HepG2 (cell line): ENCODE measurements around the gene RBBP8NL. TPM values are rescaled to one million over a fixed set of nuclear protein-coding genes. Genes with fewer than 3 reads are reported as not detected.

Experiments
- ATAC-seq: fragments of 200-7000 bp; cut with Tn5 transposase; 3 replicates; pipeline ENCODE4 v1.9.1; 2020; ENCODE audit warnings: mild to moderate bottlenecking, moderate library complexity
- BruUV-seq: library from RNA; stranded (reverse); fragments of 400-500 nt; replicated peaks from 2 replicates; lab custom pipeline; 2021; lab: Mats Ljungman, UMichigan
- CTCF ChIA-PET: fragments of 300-600 bp; formaldehyde crosslinking; extraction: SDS; loops from one replicate; lab custom pipeline; 2021; ENCODE audit warnings: low total read pairs, inconsistent platforms, low intra/inter-chr PET ratio; lab: Yijun Ruan, JAX
- POLR2A ChIA-PET: fragments of 350-600 bp; sonication (Branson Sonifier 250); formaldehyde crosslinking; loops from one replicate; lab custom pipeline; 2020; ENCODE audit warnings: antibody characterized with exemption, inconsistent platforms; lab: Yijun Ruan, JAX
- DNase-seq: peaks from one replicate; pipeline ENCODE4 v3.0.0-alpha.2; 2015; ENCODE audit warnings: low spot score
- FAIRE-seq: peaks from 3 replicates; lab custom pipeline; 2011; peaks lifted over from hg19 to GRCh38; lab: Jason Lieb, UNC
- H2AFZ ChIP-seq: one replicate; pipeline ENCODE4 v1.6.1; 2011; ENCODE audit warnings: low read length, inconsistent platforms
- H3K27ac ChIP-seq: fragments of 300-600 bp; 3 replicates; pipeline ENCODE4 v1.8.0; 2011; ENCODE audit warnings: mixed run types, mild to moderate bottlenecking, mixed read lengths, low read length, inconsistent platforms; ENCODE audit not compliant: insufficient read depth; ENCODE audit errors: extremely low read length
- H3K27me3 ChIP-seq, 2 experiments: fragments of 200-600 bp in 1 of 2; 2 replicates in 1 of 2; 3 replicates in 1 of 2; pipeline versions ENCODE4 v1.6.0 to v1.8.0; 2011; ENCODE audit warnings: low read length in 2 of 2, mild to moderate bottlenecking in 2 of 2, moderate library complexity in 2 of 2, inconsistent platforms in 1 of 2; ENCODE audit not compliant: insufficient read depth in 2 of 2, control insufficient read depth in 1 of 2
- H3K36me3 ChIP-seq, 2 experiments: fragments of 200-600 bp in 1 of 2; replicated peaks in 1 of 2; 2 replicates in 1 of 2; 3 replicates in 1 of 2; pipeline versions ENCODE4 v1.5.1 to v1.8.0; 2011; ENCODE audit warnings: low read length in 2 of 2, inconsistent platforms in 1 of 2; ENCODE audit not compliant: insufficient read depth in 2 of 2, control insufficient read depth in 1 of 2
- H3K4me1 ChIP-seq: 2 replicates; pipeline ENCODE4 v1.5.1; 2012; ENCODE audit warnings: low read length, inconsistent platforms; ENCODE audit not compliant: insufficient read depth
- H3K4me2 ChIP-seq: 2 replicates; pipeline ENCODE4 v1.6.0; 2011; ENCODE audit warnings: low read depth, low read length, inconsistent platforms
- H3K4me3 ChIP-seq, 3 experiments: fragments of 200-600 bp in 1 of 3; sonication (generic), shearing (Covaris generic) in 1 of 3; replicated peaks in 1 of 3; 2 replicates each; pipeline ENCODE4 v1.5.1; 2011 to 2016; ENCODE audit warnings: low read length in 3 of 3, inconsistent platforms in 2 of 3, low read depth in 2 of 3, mild to moderate bottlenecking in 2 of 3, control low read depth in 1 of 3, mixed read lengths in 1 of 3; ENCODE audit not compliant: insufficient read depth in 1 of 3
- H3K79me2 ChIP-seq: one replicate; pipeline ENCODE4 v1.6.1; 2011; ENCODE audit warnings: low read length, inconsistent platforms; ENCODE audit not compliant: insufficient read depth
- H3K9ac ChIP-seq: 2 replicates; pipeline ENCODE4 v1.6.0; 2011; ENCODE audit warnings: mild to moderate bottlenecking, low read depth, low read length, inconsistent platforms; ENCODE audit not compliant: insufficient read depth
- H3K9me3 ChIP-seq: 2 replicates; pipeline ENCODE4 v1.5.1; 2012; ENCODE audit warnings: mild to moderate bottlenecking, low read length
- H4K20me1 ChIP-seq: 2 replicates; pipeline ENCODE4 v1.6.0; 2011; ENCODE audit warnings: inconsistent platforms, mild to moderate bottlenecking, low read length, moderate library complexity; ENCODE audit not compliant: insufficient read depth
- BCL3 ChIP-seq: sonication (generic); formaldehyde crosslinking; IDR thresholded peaks from 2 replicates; pipeline ENCODE4 v1.5.1; 2020; ENCODE audit warnings: mild to moderate bottlenecking, missing genetic modification reagents, moderate library complexity
- DNMT1 ChIP-seq: sonication (generic); formaldehyde crosslinking; IDR thresholded peaks from 2 replicates; pipeline ENCODE4 v1.5.1; 2020; ENCODE audit warnings: mild to moderate bottlenecking, missing genetic modification reagents
- GABPA ChIP-seq, 2 experiments: IDR thresholded peaks; 2 replicates each; pipeline ENCODE4 v1.6.1; 2011 to 2016; ENCODE audit warnings: low read depth in 2 of 2, low read length in 1 of 2, missing biosample characterization in 1 of 2, missing genetic modification characterization in 1 of 2
- HNRNPK ChIP-seq: fragments of 200-400 bp; formaldehyde crosslinking; IDR thresholded peaks from 2 replicates; pipeline ENCODE4 v1.6.1; 2018; ENCODE audit warnings: low read length, low read depth, moderate library complexity, mild to moderate bottlenecking; ENCODE audit not compliant: poor library complexity, severe bottlenecking
- HOMEZ ChIP-seq: IDR thresholded peaks from 2 replicates; pipeline ENCODE4 v1.6.1; 2016; ENCODE audit warnings: low read depth
- JARID2 ChIP-seq: sonication (generic); formaldehyde crosslinking; IDR thresholded peaks from 2 replicates; pipeline ENCODE4 v1.8.1; 2023; ENCODE audit warnings: missing genetic modification reagents, inconsistent platforms; ENCODE audit not compliant: insufficient replicate concordance
- LRRFIP1 ChIP-seq: sonication (generic); formaldehyde crosslinking; conservative IDR thresholded peaks from 2 replicates; pipeline ENCODE4 v1.4.0; 2020; ENCODE audit warnings: missing genetic modification reagents
- SRSF1 ChIP-seq: fragments of 200-400 bp; formaldehyde crosslinking; optimal IDR thresholded peaks from 2 replicates; pipeline ENCODE3; 2017; ENCODE audit warnings: mild to moderate bottlenecking, low read depth, low read length, moderate library complexity
- XBP1 ChIP-seq: sonication (generic); formaldehyde crosslinking; IDR thresholded peaks from 2 replicates; pipeline ENCODE4 v1.5.0; 2020; ENCODE audit warnings: missing genetic modification reagents
- ZNF264 ChIP-seq: sonication (generic); formaldehyde crosslinking; IDR thresholded peaks from 2 replicates; pipeline ENCODE4 v1.4.0; 2020; ENCODE audit warnings: missing genetic modification reagents
- ZNF510 ChIP-seq: sonication (generic); formaldehyde crosslinking; IDR thresholded peaks from 2 replicates; pipeline ENCODE4 v1.4.0; 2020; ENCODE audit warnings: low read depth, mild to moderate bottlenecking, missing genetic modification reagents
- ZNF652 ChIP-seq: IDR thresholded peaks from 2 replicates; pipeline ENCODE4 v1.6.1; 2016; ENCODE audit warnings: low read depth, borderline replicate concordance
- ZNF775 ChIP-seq: sonication (generic); formaldehyde crosslinking; IDR thresholded peaks from 2 replicates; pipeline ENCODE4 v1.4.0; 2020; ENCODE audit warnings: missing genetic modification reagents, mild to moderate bottlenecking, moderate library complexity, borderline replicate concordance
- WGBS: methylation state at CpG from one replicate; pipeline ENCODE4 v1.1.6; 2017; ENCODE audit warnings: low lambda C conversion rate; 5-methylcytosine and 5-hydroxymethylcytosine counted together
- in situ Hi-C: cut with HindIII; loops from 2 replicates; pipeline ENCODE4 v1.10.0; 2017; ENCODE audit warnings: low pct_unique_long_range_greater_than_20kb; ENCODE audit not compliant: extremely low pct_ligation_motif_present
- intact Hi-C: fragments of 100-400 bp; cut with micrococcal nuclease; formaldehyde crosslinking; loops from one replicate; pipeline ENCODE4 v1.10.0; 2022; ENCODE audit not compliant: unreplicated experiment
- polyA plus RNA-seq, 8 experiments: library from polyadenylated mRNA; depleted of rRNA in 3 of 8; stranded (reverse) in 7 of 8; unstranded in 1 of 8; fragments of >200 nt; fragmentation: Illumina TruSeq in 4 of 8; extraction: Trizol in 4 of 8; gene quantifications; 2 replicates each; pipeline versions ENCODE4 v1.2.1 to v1.2.3, GENCODE V29; 2011 to 2016; ENCODE audit warnings: low read depth in 4 of 8, missing spikeins in 1 of 8, mixed read lengths in 1 of 8; ENCODE audit not compliant: insufficient read depth in 1 of 8
- total RNA-seq, 5 experiments: library from RNA; depleted of rRNA; stranded (reverse); fragments of >200 nt; fragmentation: Illumina TruSeq; extraction: Trizol; gene quantifications; 2 replicates each; pipeline ENCODE4 v1.2.3, GENCODE V29; 2016; ENCODE audit warnings: low read depth in 1 of 5
- TF ChIP-seq, protein P1 (sequence below): sonication (generic); formaldehyde crosslinking; IDR thresholded peaks from 2 replicates; pipeline ENCODE4 v1.9.0; 2021; ENCODE audit warnings: missing genetic modification reagents, borderline replicate concordance

RBBP8NL gene
- total and polyA plus RNA-seq, 2 of the 13 experiments (the other 11 are each of a cell fraction or from before 2014, with no cell fraction given), result 0.69 to 0.86 TPM

DNA sequence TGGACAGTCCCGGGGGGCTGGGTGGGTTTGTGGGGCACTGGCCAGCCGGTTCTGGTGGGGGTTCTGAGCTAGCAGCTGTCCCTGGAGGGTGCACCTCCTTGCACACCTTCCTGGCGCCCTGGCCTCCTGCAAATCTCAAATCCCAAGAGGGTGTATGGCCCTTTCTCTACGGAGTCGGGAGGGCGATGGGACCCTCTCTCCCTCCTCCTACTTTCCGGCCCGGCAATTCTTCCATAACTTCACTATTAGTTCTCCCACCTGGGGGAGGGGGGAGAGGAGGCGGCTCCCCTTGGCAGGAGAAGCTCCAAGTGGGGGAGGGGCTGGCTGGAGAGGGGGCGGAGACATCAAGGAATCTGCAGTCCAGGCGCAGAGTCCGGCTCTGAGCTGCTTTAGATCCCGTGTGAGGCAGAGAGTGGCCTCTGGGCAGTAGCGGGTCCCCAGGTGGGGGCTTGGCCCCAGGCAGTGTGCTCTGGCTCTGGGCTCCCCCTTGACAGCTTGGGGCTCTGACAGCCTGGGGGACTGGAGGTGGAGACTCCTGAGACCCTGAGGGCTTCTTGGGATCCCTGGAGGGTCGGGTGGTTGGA is 58.9 kb downstream of the RBBP8NL start:
- H2AFZ ChIP-seq, result no peak overlapping the region
- H4K20me1 ChIP-seq, result peaks cover 20% of the 10 kb centered on the region
- no peaks in the 10 kb centered on the region for H3K36me3 ChIP-seq
- H3K27ac ChIP-seq, result peak overlapping the region; percentile 95
- H3K4me3 ChIP-seq, result peak overlapping the region; percentile 65 to 95 (median 91)
- POLR2A ChIA-PET, result interaction anchor here (0.8 to 10.1 kb wide), 32 partner anchors 8 to 1259 kb away, joined by 3 to 187 read pairs (median 5); partner anchors contain the start of genes ADRM1 and RPS21
- H3K9ac ChIP-seq, result peak overlapping the region; percentile 90
- DNase-seq (peak; percentile 94), ATAC-seq (peak; percentile 63), FAIRE-seq (peak; percentile 96)
- H3K4me1 ChIP-seq, result peaks cover 78% of the 10 kb centered on the region
- in situ Hi-C loops, result loop anchor here (5.0 kb wide), 1 partner anchor 66 kb away; the partner anchor contains the start of gene ADRM1
- H3K79me2 ChIP-seq, result peaks cover 32% of the 10 kb centered on the region
- CTCF ChIA-PET, result interaction anchor here (2.5 kb wide), 1 partner anchor 66 kb away, joined by 10 read pairs; the partner anchor contains the start of gene ADRM1
- H3K4me2 ChIP-seq, result peak overlapping the region; percentile 97
- no peaks in the 10 kb centered on the region for H3K27me3 ChIP-seq
- WGBS, result 0% methylated on average over 14 of the region's 15 CpGs
- intact Hi-C loops, result loop anchor here (1.0 to 10.0 kb wide), 2 partner anchors 8 to 1596 kb away; partner anchors contain the start of gene ZNF512B
- BruUV-seq, result no TSS peak
- H3K9me3 ChIP-seq, result no peaks in the 10 kb centered on the region
- TF ChIP-seq LRRFIP1 (CRISPR knock-in tag) (no peak), ZNF510 (0 out of 2 replicates have a peak, but pooled peaks have one; percentile 31), BCL3 (CRISPR knock-in tag) (no peak), ZNF775 (CRISPR knock-in tag) (0 out of 2 replicates have a peak, but pooled peaks have one; percentile 6), JARID2 (CRISPR knock-in tag) (no peak), HOMEZ (CRISPR knock-in tag) (0 out of 2 replicates have a peak, but pooled peaks have one; percentile 7), ZNF652 (CRISPR knock-in tag) (peak; percentile 59; the same call in 1 of the 2 replicates), DNMT1 (CRISPR knock-in tag) (0 out of 2 replicates have a peak, but pooled peaks have one; percentile 2), ZNF264 (CRISPR knock-in tag) (0 out of 2 replicates have a peak, but pooled peaks have one; percentile 72), GABPA (IDR thresholded peaks at IDR 0.05; ENCODE audit: low read depth, low read length) (no peak), GABPA (CRISPR knock-in tag; IDR thresholded peaks at IDR 0.05; ENCODE audit: low read depth) (no peak), XBP1 (CRISPR knock-in tag) (no peak), SRSF1 (no peak), HNRNPK (no peak)
- TF ChIP-seq, protein P1, sequence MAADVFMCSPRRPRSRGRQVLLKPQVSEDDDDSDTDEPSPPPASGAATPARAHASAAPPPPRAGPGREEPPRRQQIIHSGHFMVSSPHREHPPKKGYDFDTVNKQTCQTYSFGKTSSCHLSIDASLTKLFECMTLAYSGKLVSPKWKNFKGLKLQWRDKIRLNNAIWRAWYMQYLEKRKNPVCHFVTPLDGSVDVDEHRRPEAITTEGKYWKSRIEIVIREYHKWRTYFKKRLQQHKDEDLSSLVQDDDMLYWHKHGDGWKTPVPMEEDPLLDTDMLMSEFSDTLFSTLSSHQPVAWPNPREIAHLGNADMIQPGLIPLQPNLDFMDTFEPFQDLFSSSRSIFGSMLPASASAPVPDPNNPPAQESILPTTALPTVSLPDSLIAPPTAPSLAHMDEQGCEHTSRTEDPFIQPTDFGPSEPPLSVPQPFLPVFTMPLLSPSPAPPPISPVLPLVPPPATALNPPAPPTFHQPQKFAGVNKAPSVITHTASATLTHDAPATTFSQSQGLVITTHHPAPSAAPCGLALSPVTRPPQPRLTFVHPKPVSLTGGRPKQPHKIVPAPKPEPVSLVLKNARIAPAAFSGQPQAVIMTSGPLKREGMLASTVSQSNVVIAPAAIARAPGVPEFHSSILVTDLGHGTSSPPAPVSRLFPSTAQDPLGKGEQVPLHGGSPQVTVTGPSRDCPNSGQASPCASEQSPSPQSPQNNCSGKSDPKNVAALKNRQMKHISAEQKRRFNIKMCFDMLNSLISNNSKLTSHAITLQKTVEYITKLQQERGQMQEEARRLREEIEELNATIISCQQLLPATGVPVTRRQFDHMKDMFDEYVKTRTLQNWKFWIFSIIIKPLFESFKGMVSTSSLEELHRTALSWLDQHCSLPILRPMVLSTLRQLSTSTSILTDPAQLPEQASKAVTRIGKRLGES, result no peak
